ENCODE results near the gene EPS8L1. TPM values are rescaled to one million over a fixed set of nuclear protein-coding genes. Genes with fewer than 3 reads are reported as not detected.

Gene EPS8L1
- total and polyA plus RNA-seq, 3 donors from 2014 or later, result 3.4 to 13.3 (median 3.6) TPM

DNA sequence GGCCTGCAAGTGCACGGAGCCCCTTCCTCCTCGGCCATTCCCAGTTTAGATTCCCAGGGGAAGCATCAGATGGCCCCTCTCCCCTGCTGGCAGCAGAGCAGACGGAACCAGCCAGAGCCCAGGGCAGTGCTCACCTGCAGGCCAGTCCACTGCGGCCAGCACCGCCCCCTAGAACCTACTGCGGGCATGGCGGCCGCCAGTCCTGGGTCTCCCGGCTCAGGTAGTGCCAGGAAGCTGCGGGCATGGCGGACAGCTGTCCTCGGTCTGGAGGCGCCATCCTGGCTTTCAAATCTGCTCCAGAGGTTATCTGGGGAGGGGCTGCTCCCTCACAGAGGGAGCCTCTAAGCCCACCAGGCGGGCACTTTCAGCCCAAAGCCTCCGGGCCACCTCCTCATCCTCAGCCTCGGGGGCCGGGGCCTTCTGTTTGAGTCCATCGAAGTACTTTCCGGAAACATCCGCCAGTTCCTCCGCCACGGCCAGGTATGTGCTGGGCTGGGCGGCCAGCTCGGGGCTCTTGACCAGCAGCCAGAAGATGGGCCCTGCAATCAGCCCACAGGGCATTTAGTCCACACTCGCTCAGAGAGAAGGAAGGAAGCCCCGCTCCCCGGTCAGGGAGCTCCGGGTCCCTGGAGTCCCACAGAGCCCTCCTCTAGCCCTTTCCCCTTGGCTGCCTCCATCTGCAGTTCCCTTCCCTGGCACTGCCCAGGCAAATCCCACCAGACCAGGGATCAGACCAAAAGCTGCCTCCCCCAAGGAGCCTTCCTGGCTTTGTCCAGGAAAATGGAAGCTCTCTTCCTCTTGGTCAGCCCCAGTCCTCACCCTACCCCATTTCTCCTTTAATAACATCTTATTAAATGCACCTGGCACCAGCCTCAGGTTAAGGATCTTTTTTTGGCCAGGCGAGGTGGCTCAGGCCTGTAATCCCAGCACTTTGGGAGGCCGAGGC is 30.6 kb upstream of the EPS8L1 start:
- H3K27me3 ChIP-seq, result no peaks in the 10 kb centered on the region
- no peak for DNase-seq
- no peaks in the 10 kb centered on the region for H3K4me1 ChIP-seq
- WGBS, 2 donors, result 96% methylated on average over 15 to 30 of the region's 30 CpGs
- H3K36me3 ChIP-seq (ENCODE audit: low read depth, missing control alignments), result no peaks in the 10 kb centered on the region
- no peak for TF ChIP-seq POLR2A (IDR thresholded peaks at IDR 0.05)
- TF ChIP-seq, protein P1, sequence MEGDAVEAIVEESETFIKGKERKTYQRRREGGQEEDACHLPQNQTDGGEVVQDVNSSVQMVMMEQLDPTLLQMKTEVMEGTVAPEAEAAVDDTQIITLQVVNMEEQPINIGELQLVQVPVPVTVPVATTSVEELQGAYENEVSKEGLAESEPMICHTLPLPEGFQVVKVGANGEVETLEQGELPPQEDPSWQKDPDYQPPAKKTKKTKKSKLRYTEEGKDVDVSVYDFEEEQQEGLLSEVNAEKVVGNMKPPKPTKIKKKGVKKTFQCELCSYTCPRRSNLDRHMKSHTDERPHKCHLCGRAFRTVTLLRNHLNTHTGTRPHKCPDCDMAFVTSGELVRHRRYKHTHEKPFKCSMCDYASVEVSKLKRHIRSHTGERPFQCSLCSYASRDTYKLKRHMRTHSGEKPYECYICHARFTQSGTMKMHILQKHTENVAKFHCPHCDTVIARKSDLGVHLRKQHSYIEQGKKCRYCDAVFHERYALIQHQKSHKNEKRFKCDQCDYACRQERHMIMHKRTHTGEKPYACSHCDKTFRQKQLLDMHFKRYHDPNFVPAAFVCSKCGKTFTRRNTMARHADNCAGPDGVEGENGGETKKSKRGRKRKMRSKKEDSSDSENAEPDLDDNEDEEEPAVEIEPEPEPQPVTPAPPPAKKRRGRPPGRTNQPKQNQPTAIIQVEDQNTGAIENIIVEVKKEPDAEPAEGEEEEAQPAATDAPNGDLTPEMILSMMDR (IDR thresholded peaks at IDR 0.05), result no peak
- no peaks in the 10 kb centered on the region for H3K9me3 ChIP-seq
- intact Hi-C loops (cut with DNase I; ENCODE audit: low total_unique reads), result no loop called here
- H3K27ac ChIP-seq, result no peak overlapping the region
- no peak overlapping the region for H3K4me3 ChIP-seq

- H3K36me3 ChIP-seq (ENCODE audit: low read depth, missing control alignments), result no peaks in the 10 kb centered on the region
- no peak overlapping the region for H3K4me3 ChIP-seq
- TF ChIP-seq, protein P1 (IDR thresholded peaks at IDR 0.05), result no peak
- TF ChIP-seq POLR2A (IDR thresholded peaks at IDR 0.05), result no peak
- no peaks in the 10 kb centered on the region for H3K4me1 ChIP-seq
- 92 to 95% methylated on average over 17 of the region's 17 CpGs for WGBS, 2 donors
- DNase-seq, result no peak
- intact Hi-C loops (cut with DNase I; ENCODE audit: low total_unique reads), result no loop called here
- H3K27ac ChIP-seq, result no peak overlapping the region
- H3K27me3 ChIP-seq, result no peaks in the 10 kb centered on the region
- H3K9me3 ChIP-seq, result no peaks in the 10 kb centered on the region
Measured at GRCh38 chr19:55046975-55047622, 28.6 kb upstream of the EPS8L1 start.

- no peaks in the 10 kb centered on the region for H3K27me3 ChIP-seq
- no peaks in the 10 kb centered on the region for H3K36me3 ChIP-seq (ENCODE audit: low read depth, missing control alignments)
Measured at GRCh38 chr19:55047951-55048350, 27.7 kb upstream of the EPS8L1 start.

GRCh38 chr19:55048446-55048845 is 27.2 kb upstream of the EPS8L1 start:
- Histone ChIP-seq H3K9me3 (no peaks in the 10 kb centered on the region), H3K4me3 (no peak overlapping the region), H3K27me3 (no peaks in the 10 kb centered on the region), H3K4me1 (no peaks in the 10 kb centered on the region), H3K36me3 (ENCODE audit: low read depth, missing control alignments) (no peaks in the 10 kb centered on the region), H3K27ac (no peak overlapping the region)
- 95 to 96% methylated on average over 15 of the region's 15 CpGs for WGBS, 2 donors
- TF ChIP-seq, protein P1 (IDR thresholded peaks at IDR 0.05), result no peak
- no peak for TF ChIP-seq POLR2A (IDR thresholded peaks at IDR 0.05)
- intact Hi-C loops (cut with DNase I; ENCODE audit: low total_unique reads), result no loop called here
- DNase-seq, result no peak

More at GRCh38 chr19:55047951-55048350, 27.7 kb upstream of the EPS8L1 start:
- H3K4me1 ChIP-seq, result no peaks in the 10 kb centered on the region
- 89 to 98% methylated on average over 4 to 12 of the region's 12 CpGs for WGBS, 2 donors
- H3K27ac ChIP-seq, result no peak overlapping the region
- H3K4me3 ChIP-seq, result no peak overlapping the region
- no peaks in the 10 kb centered on the region for H3K9me3 ChIP-seq
- DNase-seq, result no peak
- intact Hi-C loops (cut with DNase I; ENCODE audit: low total_unique reads), result no loop called here
- TF ChIP-seq POLR2A (IDR thresholded peaks at IDR 0.05), result no peak
- TF ChIP-seq, protein P1 (IDR thresholded peaks at IDR 0.05), result no peak
